Thyroid gland (tissue), 4 donors: ENCODE results near the gene ACAT2. TPM values are rescaled to one million over a fixed set of nuclear protein-coding genes. Genes with fewer than 3 reads are reported as not detected.
A peak's percentile ranks its signal among the peaks of the same experiment; 100 is the strongest.

ENCODE experiments used
- DNase-seq, 2 donors: peaks; one replicate each; pipeline ENCODE4 v3.0.0-alpha.2; 2019
- H3K27ac ChIP-seq, 3 donors: fragments of 200-600 bp; sonication (generic); 1 replicate in 2 of 3; 2 replicates in 1 of 3; pipeline ENCODE4 v1.5.1; 2016 to 2019; ENCODE audit warnings: mild to moderate bottlenecking in 1 of 3, moderate library complexity in 1 of 3
- H3K27me3 ChIP-seq: fragments of 200-600 bp; sonication (generic); one replicate; pipeline ENCODE4 v1.5.1; 2019
- H3K36me3 ChIP-seq, 2 donors: fragments of 200-600 bp; sonication (generic); one replicate each; pipeline ENCODE4 v1.5.1; 2016 to 2019
- H3K4me1 ChIP-seq, 2 donors: fragments of 200-600 bp; sonication (generic); one replicate each; pipeline ENCODE4 v1.5.1; 2017 to 2019
- H3K4me3 ChIP-seq, 3 donors: fragments of 200-600 bp; sonication (generic); replicated peaks in 1 of 3; 1 replicate in 2 of 3; 2 replicates in 1 of 3; pipeline ENCODE4 v1.5.1; 2016; ENCODE audit warnings: mild to moderate bottlenecking in 1 of 3
- H3K9me3 ChIP-seq: fragments of 200-600 bp; sonication (generic); one replicate; pipeline ENCODE4 v1.5.1; 2017
- CTCF ChIP-seq, 6 experiments: fragments of 200-600 bp in 3 of 6; fragments of 450-650 bp in 3 of 6; sonication (generic) in 3 of 6; IDR thresholded peaks; one replicate each; pipeline ENCODE4 v1.5.1; 2016 to 2019; ENCODE audit warnings: antibody characterized with exemption in 6 of 6, mild to moderate bottlenecking in 2 of 6, inconsistent platforms in 1 of 6, moderate library complexity in 1 of 6
- POLR2A ChIP-seq, 2 donors: fragments of 450-650 bp; IDR thresholded peaks; one replicate each; pipeline ENCODE4 v1.6.1; 2017; ENCODE audit warnings: antibody characterized with exemption in 2 of 2, mild to moderate bottlenecking in 2 of 2, moderate library complexity in 1 of 2
- WGBS, 2 donors: methylation state at CpG; one replicate each; pipeline ENCODE4 v1.1.5; 2017; 5-methylcytosine and 5-hydroxymethylcytosine counted together
- intact Hi-C: fragments of 100-400 bp; cut with DNase I; formaldehyde crosslinking; loops from one replicate; pipeline ENCODE4 v1.15.1; 2023
- total RNA-seq, 4 donors: library from RNA; depleted of rRNA; stranded (reverse); fragments of >200 nt; gene quantifications; one replicate each; pipeline ENCODE4 v1.2.3, GENCODE V29; 2016

Gene ACAT2
- total RNA-seq, 4 donors from 2014 or later = 5.6 to 10.4 (median 7.0) TPM

GRCh38 chr6:159726918-159727716 is 34.7 kb upstream of the ACAT2 start, which contains the start of gene WTAP:
Gene WTAP (plus strand): TSS chr6:159727506. CDS start chr6:159736266, 8,760 bp downstream.
- Histone ChIP-seq H3K27ac (peak within 1 kb of the TSS; percentile 99 to 100 (median 99)), H3K4me1 (peaks cover 18 to 21% of the 10 kb centered on the region in 2 donors), H3K36me3 (no peaks in the 10 kb centered on the region), H3K9me3 (no peaks in the 10 kb centered on the region), H3K27me3 (no peaks in the 10 kb centered on the region), H3K4me3 (peak within 1 kb of the TSS; percentile 66 to 98 (median 94))
- TF ChIP-seq POLR2A (IDR thresholded peaks at IDR 0.05) (peak; percentile 78 to 89), CTCF (IDR thresholded peaks at IDR 0.05) (no peak)
- intact Hi-C loops = loop anchor here (2.0 to 10.0 kb wide), 2 partner anchors 34 to 58 kb away; partner anchors contain the start of genes SOD2 and TCP1
- WGBS, 2 donors = 0 to 2% methylated on average over 7 to 29 of the region's 93 CpGs
- peak; percentile 97 to 98 for DNase-seq

- 0% methylated on average over 17 to 25 of the region's 44 CpGs for WGBS, 2 donors
- DNase-seq = no peak
- intact Hi-C loops = loop anchor here (2.0 to 10.0 kb wide), 2 partner anchors 35 to 57 kb away; partner anchors contain the start of genes SOD2 and TCP1
- H3K4me3 ChIP-seq = peak overlapping the region; percentile 66 to 98 (median 94)
- no peaks in the 10 kb centered on the region for H3K27me3 ChIP-seq
- peak overlapping the region; percentile 99 to 100 (median 99) for H3K27ac ChIP-seq
- peaks cover 18 to 27% of the 10 kb centered on the region in 2 donors for H3K4me1 ChIP-seq
- no peaks in the 10 kb centered on the region for H3K9me3 ChIP-seq
- TF ChIP-seq CTCF (IDR thresholded peaks at IDR 0.05) (no peak), POLR2A (IDR thresholded peaks at IDR 0.05) (no peak)
- H3K36me3 ChIP-seq = no peaks in the 10 kb centered on the region
Measured at GRCh38 chr6:159727717-159728445, 34.0 kb upstream of the ACAT2 start.

GRCh38 chr6:159728531-159728964 is 33.3 kb upstream of the ACAT2 start:
- Histone ChIP-seq H3K36me3 (no peaks in the 10 kb centered on the region), H3K27ac (peak overlapping the region; percentile 99 to 100 (median 99)), H3K9me3 (no peaks in the 10 kb centered on the region), H3K27me3 (no peaks in the 10 kb centered on the region), H3K4me1 (peaks cover 18 to 27% of the 10 kb centered on the region in 2 donors), H3K4me3 (peak overlapping the region in 2 of 3 donors; percentile 66 to 94)
- TF ChIP-seq CTCF (IDR thresholded peaks at IDR 0.05) (no peak), POLR2A (IDR thresholded peaks at IDR 0.05) (no peak)
- intact Hi-C loops = loop anchor here (10.0 kb wide), 1 partner anchor 56 kb away; the partner anchor contains the start of gene TCP1
- 3 to 4% methylated on average over 9 of the region's 9 CpGs for WGBS, 2 donors
- no peak for DNase-seq

- intact Hi-C loops = loop anchor here (10.0 kb wide), 1 partner anchor 55 kb away; the partner anchor contains the start of gene TCP1
- TF ChIP-seq POLR2A (IDR thresholded peaks at IDR 0.05) (no peak), CTCF (IDR thresholded peaks at IDR 0.05) (no peak)
- DNase-seq = peak in 1 of 2 donors; percentile 32
- no peaks in the 10 kb centered on the region for H3K27me3 ChIP-seq
- H3K9me3 ChIP-seq = no peaks in the 10 kb centered on the region
- H3K4me3 ChIP-seq = no peak overlapping the region
- H3K36me3 ChIP-seq = no peaks in the 10 kb centered on the region
- WGBS, 2 donors = 39 to 51% methylated on average over 4 of the region's 4 CpGs
- H3K4me1 ChIP-seq = peaks cover 18 to 27% of the 10 kb centered on the region in 2 donors
- no peak overlapping the region for H3K27ac ChIP-seq
Measured at GRCh38 chr6:159729598-159730331, 32.1 kb upstream of the ACAT2 start.
